Panc1 (cell line): ENCODE data around the gene STRC.
"Not testable (repeated sequence)": the region's sequence is repeated elsewhere in the genome, so short reads cannot be mapped to it uniquely, and the experiment has no call there.

Source experiments
- CTCF ChIP-seq: fragments of 450-650 bp; IDR thresholded peaks from 2 replicates; pipeline ENCODE4 v1.5.1; 2017; ENCODE audit warnings: mild to moderate bottlenecking
- POLR2AphosphoS5 ChIP-seq: IDR thresholded peaks from 2 replicates; pipeline ENCODE4 v1.6.1; 2012; ENCODE audit warnings: mild to moderate bottlenecking, low read depth, low read length, moderate library complexity
- REST ChIP-seq, 2 experiments: IDR thresholded peaks; 2 replicates each; pipeline ENCODE4 v1.6.1; 2011 to 2012; ENCODE audit warnings: low read depth in 2 of 2, control low read depth in 1 of 2, low read length in 1 of 2, mild to moderate bottlenecking in 1 of 2, moderate library complexity in 1 of 2; ENCODE audit not compliant: insufficient read depth in 1 of 2
- SIN3A ChIP-seq: IDR thresholded peaks from 2 replicates; pipeline ENCODE4 v1.6.1; 2012; ENCODE audit warnings: low read depth, mild to moderate bottlenecking, low read length, moderate library complexity, borderline replicate concordance; ENCODE audit not compliant: insufficient read depth
- TCF7L2 ChIP-seq: IDR thresholded peaks from 2 replicates; pipeline ENCODE4 v1.6.1; 2011; ENCODE audit warnings: mild to moderate bottlenecking, low read depth, low read length, inconsistent platforms

- not testable (repeated sequence) for TF ChIP-seq CTCF; SIN3A; POLR2AphosphoS5; REST (IDR thresholded peaks at IDR 0.05; ENCODE audit: insufficient read depth in 1 of 2, low read depth in 2 of 2, low read length in 1 of 2); TCF7L2
Measured at GRCh38 chr15:43662293-43662692, 43.7 kb upstream of the STRC start.
